ENCODE data around the gene GULP1.

DNA sequence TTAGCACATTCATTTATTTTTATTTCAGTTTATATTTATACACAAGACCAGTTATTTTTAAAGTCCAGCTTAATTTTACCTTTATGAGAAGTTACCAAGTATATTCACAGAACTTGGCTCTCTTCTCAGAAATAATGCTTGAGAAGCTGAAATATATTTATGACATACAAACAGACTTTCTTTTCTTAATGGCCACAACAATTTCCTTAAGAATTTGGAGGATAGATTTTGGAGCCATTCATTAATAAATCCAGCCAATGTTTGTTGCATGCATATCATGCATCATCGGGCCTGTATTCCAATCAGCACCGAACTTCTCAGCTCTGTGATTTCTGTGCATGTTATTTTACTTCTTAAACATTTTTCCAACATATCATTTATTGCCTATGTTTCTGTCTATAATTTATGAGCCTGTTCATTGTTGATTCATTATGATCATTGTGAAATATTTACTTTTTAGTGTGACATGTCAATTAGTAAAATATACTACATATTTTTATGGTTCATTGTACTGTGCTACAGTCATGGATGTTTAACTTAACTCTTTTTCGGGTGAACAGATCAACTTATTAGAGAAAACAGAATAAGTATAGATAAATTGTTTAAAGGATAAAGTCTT lies 3.5 kb downstream of the GULP1 start:
- TF ChIP-seq, protein P1, sequence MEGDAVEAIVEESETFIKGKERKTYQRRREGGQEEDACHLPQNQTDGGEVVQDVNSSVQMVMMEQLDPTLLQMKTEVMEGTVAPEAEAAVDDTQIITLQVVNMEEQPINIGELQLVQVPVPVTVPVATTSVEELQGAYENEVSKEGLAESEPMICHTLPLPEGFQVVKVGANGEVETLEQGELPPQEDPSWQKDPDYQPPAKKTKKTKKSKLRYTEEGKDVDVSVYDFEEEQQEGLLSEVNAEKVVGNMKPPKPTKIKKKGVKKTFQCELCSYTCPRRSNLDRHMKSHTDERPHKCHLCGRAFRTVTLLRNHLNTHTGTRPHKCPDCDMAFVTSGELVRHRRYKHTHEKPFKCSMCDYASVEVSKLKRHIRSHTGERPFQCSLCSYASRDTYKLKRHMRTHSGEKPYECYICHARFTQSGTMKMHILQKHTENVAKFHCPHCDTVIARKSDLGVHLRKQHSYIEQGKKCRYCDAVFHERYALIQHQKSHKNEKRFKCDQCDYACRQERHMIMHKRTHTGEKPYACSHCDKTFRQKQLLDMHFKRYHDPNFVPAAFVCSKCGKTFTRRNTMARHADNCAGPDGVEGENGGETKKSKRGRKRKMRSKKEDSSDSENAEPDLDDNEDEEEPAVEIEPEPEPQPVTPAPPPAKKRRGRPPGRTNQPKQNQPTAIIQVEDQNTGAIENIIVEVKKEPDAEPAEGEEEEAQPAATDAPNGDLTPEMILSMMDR (IDR thresholded peaks at IDR 0.05) = no peak
- TF ChIP-seq POLR2AphosphoS5 (IDR thresholded peaks at IDR 0.05) = no peak
